Testis (tissue), 3 donors: Measurements from ENCODE around the gene KAT5. TPM values are rescaled to one million over a fixed set of nuclear protein-coding genes. Genes with fewer than 3 reads are reported as not detected.

ENCODE experiments used
- DNase-seq: peaks from one replicate; pipeline ENCODE4 v3.0.0-alpha.2; 2019
- H3K27ac ChIP-seq, 2 donors: fragments of 200-600 bp; sonication (generic); one replicate each; pipeline ENCODE4 v1.5.1; 2019
- H3K27me3 ChIP-seq: fragments of 200-600 bp; sonication (generic); one replicate; pipeline ENCODE4 v1.5.1; 2019
- H3K36me3 ChIP-seq: fragments of 200-600 bp; sonication (generic); one replicate; pipeline ENCODE4 v1.5.1; 2017; ENCODE audit warnings: low read depth; ENCODE audit errors: missing control alignments
- H3K4me1 ChIP-seq: fragments of 200-600 bp; sonication (generic); one replicate; pipeline ENCODE4 v1.5.1; 2019
- H3K4me3 ChIP-seq, 2 donors: fragments of 200-600 bp; sonication (generic); one replicate each; pipeline ENCODE4 v1.5.1; 2017 to 2019
- H3K9me3 ChIP-seq: fragments of 200-600 bp; sonication (generic); one replicate; pipeline ENCODE4 v1.5.1; 2017
- POLR2A ChIP-seq: fragments of 450-650 bp; IDR thresholded peaks from one replicate; pipeline ENCODE4 v1.6.1; 2017; ENCODE audit warnings: antibody characterized with exemption, mild to moderate bottlenecking, moderate library complexity
- WGBS, 2 donors: methylation state at CpG; one replicate each; pipeline ENCODE4 v1.1.5; 2018; 5-methylcytosine and 5-hydroxymethylcytosine counted together
- intact Hi-C: fragments of 100-400 bp; cut with DNase I; formaldehyde crosslinking; loops from one replicate; pipeline ENCODE4 v1.15.1; 2023; ENCODE audit warnings: low total_unique reads
- polyA plus RNA-seq: library from polyadenylated mRNA; stranded (reverse); fragments of 350-450 nt; fragmentation: Illumina TruSeq; extraction: RNeasy Lipid Tissue Mini Kit (QIAGEN cat#74804); gene quantifications from one replicate; pipeline ENCODE4 v1.2.3, GENCODE V29; 2014; ENCODE audit warnings: low read depth, low replicate concordance; ENCODE audit not compliant: insufficient read depth
- total RNA-seq, 2 donors: library from RNA; depleted of rRNA; stranded (reverse); fragments of >200 nt; gene quantifications; one replicate each; pipeline ENCODE4 v1.2.3, GENCODE V29; 2016
- TF ChIP-seq, protein P1 (sequence below), 3 experiments: fragments of 450-650 bp in 2 of 3; fragments of 200-600 bp in 1 of 3; sonication (generic) in 1 of 3; IDR thresholded peaks; one replicate each; pipeline ENCODE4 v1.5.1; 2016 to 2019; ENCODE audit warnings: antibody characterized with exemption in 3 of 3, mild to moderate bottlenecking in 2 of 3, moderate library complexity in 1 of 3

Gene KAT5
- total and polyA plus RNA-seq, 3 donors from 2014 or later, result 101 to 154 (median 121) TPM

DNA sequence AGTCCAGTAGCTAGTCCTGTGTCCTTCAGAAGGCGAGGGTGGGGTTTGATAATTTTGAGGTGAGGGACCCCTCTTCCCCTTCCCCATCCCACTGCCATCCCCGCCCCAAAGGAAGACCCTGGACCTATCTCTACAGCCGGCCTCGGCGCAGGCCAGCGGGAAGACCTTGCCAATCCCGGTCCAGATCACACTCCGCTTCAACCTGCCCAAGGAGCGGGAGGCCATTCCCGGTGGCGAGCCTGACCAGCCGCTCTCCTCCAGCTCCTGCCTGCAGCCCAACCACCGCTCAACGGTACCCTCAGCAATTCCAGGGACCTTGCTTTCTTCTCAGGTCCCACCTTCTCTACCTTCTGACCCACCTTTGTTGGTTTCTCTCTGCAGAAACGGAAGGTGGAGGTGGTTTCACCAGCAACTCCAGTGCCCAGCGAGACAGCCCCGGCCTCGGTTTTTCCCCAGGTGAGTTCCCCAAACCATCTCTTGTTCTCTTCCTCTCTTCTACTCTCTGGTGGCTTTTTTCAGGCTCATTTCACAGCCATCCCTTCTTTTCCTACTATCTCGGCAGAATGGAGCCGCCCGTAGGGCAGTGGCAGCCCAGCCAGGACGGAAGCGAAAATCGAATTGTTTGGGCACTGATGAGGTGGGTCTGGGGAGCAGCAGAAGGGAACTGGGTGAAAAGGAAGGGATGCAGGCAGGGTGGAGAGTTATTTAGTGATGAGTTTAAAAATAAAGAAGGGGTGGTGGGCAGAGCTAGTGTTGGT lies 1.3 kb downstream of the KAT5 start:
- DNase-seq, result no peak
- no peaks in the 10 kb centered on the region for H3K9me3 ChIP-seq
- intact Hi-C loops, result loop anchor here (5.0 kb wide), 1 partner anchor 104 kb away; no protein-coding TSS in a partner anchor
- H3K4me1 ChIP-seq, result peaks cover 12% of the 10 kb centered on the region
- H3K36me3 ChIP-seq, result no peaks in the 10 kb centered on the region
- no peaks in the 10 kb centered on the region for H3K27me3 ChIP-seq
- WGBS, 2 donors, result 91 to 95% methylated on average over 20 to 24 of the region's 24 CpGs
- H3K27ac ChIP-seq, result no peak overlapping the region
- H3K4me3 ChIP-seq, result no peak overlapping the region
- TF ChIP-seq, protein P1, sequence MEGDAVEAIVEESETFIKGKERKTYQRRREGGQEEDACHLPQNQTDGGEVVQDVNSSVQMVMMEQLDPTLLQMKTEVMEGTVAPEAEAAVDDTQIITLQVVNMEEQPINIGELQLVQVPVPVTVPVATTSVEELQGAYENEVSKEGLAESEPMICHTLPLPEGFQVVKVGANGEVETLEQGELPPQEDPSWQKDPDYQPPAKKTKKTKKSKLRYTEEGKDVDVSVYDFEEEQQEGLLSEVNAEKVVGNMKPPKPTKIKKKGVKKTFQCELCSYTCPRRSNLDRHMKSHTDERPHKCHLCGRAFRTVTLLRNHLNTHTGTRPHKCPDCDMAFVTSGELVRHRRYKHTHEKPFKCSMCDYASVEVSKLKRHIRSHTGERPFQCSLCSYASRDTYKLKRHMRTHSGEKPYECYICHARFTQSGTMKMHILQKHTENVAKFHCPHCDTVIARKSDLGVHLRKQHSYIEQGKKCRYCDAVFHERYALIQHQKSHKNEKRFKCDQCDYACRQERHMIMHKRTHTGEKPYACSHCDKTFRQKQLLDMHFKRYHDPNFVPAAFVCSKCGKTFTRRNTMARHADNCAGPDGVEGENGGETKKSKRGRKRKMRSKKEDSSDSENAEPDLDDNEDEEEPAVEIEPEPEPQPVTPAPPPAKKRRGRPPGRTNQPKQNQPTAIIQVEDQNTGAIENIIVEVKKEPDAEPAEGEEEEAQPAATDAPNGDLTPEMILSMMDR (IDR thresholded peaks at IDR 0.05), result no peak

DNA sequence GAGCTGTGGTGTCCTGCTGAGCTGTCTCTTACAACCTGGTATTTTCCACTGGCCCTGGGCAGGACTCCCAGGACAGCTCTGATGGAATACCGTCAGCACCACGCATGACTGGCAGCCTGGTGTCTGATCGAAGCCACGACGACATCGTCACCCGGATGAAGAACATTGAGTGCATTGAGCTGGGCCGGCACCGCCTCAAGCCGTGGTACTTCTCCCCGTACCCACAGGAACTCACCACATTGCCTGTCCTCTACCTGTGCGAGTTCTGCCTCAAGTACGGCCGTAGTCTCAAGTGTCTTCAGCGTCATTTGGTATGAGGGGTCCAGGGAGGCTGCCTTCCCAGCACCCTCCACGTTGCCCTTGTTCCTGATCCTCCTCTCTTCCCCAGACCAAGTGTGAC lies 2.4 kb downstream of the KAT5 start:
- DNase-seq, result no peak
- Histone ChIP-seq H3K9me3 (no peaks in the 10 kb centered on the region), H3K36me3 (no peaks in the 10 kb centered on the region), H3K27me3 (no peaks in the 10 kb centered on the region), H3K4me1 (peaks cover 20% of the 10 kb centered on the region), H3K27ac (no peak overlapping the region), H3K4me3 (no peak overlapping the region)
- TF ChIP-seq, protein P1 (IDR thresholded peaks at IDR 0.05), result no peak
- TF ChIP-seq POLR2A, result no peak
- WGBS, 2 donors, result 91 to 96% methylated on average over 14 to 16 of the region's 16 CpGs
- intact Hi-C loops, result loop anchor here (5.0 kb wide), 1 partner anchor 103 kb away; no protein-coding TSS in a partner anchor

DNA sequence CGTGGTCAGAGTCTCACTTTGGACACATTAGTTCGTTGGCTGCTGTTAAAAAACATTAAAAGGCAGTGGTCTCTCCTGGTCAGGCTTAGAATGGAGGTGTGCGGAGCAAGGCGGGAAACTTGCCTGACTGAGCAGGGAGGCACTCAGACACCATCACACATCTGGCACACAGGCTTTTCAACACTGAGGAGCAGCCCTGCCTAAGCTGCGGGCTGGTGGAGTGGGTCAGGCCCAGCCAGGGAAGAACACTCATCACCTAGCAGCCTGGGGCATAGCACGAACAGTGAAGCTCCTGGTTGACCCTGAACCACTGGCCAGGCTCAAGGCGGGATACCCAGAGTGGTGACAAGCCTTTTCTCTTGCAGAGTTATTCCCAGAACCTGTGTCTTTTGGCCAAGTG lies 4.2 kb downstream of the KAT5 start:
- intact Hi-C loops, result no loop called here
- no peak for DNase-seq
- no peak overlapping the region for H3K27ac ChIP-seq
- no peaks in the 10 kb centered on the region for H3K9me3 ChIP-seq
- no peak overlapping the region for H3K4me3 ChIP-seq
- no peak for TF ChIP-seq POLR2A
- TF ChIP-seq, protein P1 (IDR thresholded peaks at IDR 0.05), result no peak
- no peaks in the 10 kb centered on the region for H3K36me3 ChIP-seq
- peaks cover 20% of the 10 kb centered on the region for H3K4me1 ChIP-seq
- H3K27me3 ChIP-seq, result no peaks in the 10 kb centered on the region
- 73 to 85% methylated on average over 5 to 7 of the region's 7 CpGs for WGBS, 2 donors

DNA sequence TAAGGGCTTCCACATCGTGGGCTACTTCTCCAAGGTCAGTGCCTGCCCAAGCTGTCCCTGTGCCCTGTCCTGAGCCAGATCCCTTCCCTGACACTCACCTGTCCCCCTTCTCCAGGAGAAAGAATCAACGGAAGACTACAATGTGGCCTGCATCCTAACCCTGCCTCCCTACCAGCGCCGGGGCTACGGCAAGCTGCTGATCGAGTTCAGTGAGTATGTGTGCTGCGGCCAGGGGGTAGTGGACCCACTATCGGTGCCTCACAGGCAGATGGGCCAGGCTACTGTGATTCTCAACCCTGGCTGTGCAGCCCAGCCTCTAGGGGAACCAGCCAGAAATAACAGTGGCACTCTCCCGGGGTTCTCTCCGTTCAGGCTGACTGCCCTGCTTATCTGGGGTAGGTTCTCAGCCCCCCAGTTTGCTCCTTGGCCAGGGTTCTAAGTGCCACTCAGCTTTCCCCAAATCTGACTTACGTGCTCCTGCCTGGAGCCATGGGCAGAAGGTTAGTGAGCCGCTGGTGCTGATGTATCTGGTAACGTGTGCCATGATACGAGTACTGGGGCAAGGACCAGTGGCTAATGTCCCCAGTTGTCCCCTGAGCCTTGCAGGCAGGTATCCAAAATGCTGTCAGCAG lies 4.8 kb downstream of the KAT5 start:
- no peak for DNase-seq
- intact Hi-C loops, result no loop called here
- no peaks in the 10 kb centered on the region for H3K27me3 ChIP-seq
- H3K9me3 ChIP-seq, result no peaks in the 10 kb centered on the region
- 75 to 80% methylated on average over 12 to 14 of the region's 14 CpGs for WGBS, 2 donors
- TF ChIP-seq, protein P1 (IDR thresholded peaks at IDR 0.05), result no peak
- no peak for TF ChIP-seq POLR2A
- H3K4me1 ChIP-seq, result peaks cover 20% of the 10 kb centered on the region
- H3K36me3 ChIP-seq, result no peaks in the 10 kb centered on the region
- no peak overlapping the region for H3K4me3 ChIP-seq
- H3K27ac ChIP-seq, result no peak overlapping the region
